CD4-positive, alpha-beta T cell treated with Interleukin-4 for 4 hours (primary cell): Measurements from ENCODE around the gene LACTB.
A peak's percentile ranks its signal among the peaks of the same experiment; 100 is the strongest.

Experiments used
- DNase-seq: peaks from one replicate; pipeline ENCODE4 v3.0.0-alpha.2; 2020

Gene LACTB

GRCh38 chr15:63121382-63122001 lies at the start of gene LACTB:
TSS of gene LACTB (plus strand) at chr15:63121861. CDS start at chr15:63121872, 11 bp downstream.
- peak; percentile 78 for DNase-seq

GRCh38 chr15:63072023-63072650 lies 49.5 kb upstream of the LACTB start:
- no peak for DNase-seq

GRCh38 chr15:63072809-63073277 lies 48.8 kb upstream of the LACTB start:
- no peak for DNase-seq

- DNase-seq, result no peak
These were observed 48.0 kb upstream of the LACTB start for GRCh38 chr15:63073497-63074172.

- no peak for DNase-seq
These were observed 46.4 kb upstream of the LACTB start for GRCh38 chr15:63075015-63075983.

GRCh38 chr15:63075984-63076713 lies 45.5 kb upstream of the LACTB start:
- DNase-seq, result no peak

GRCh38 chr15:63076714-63077046 lies 45.0 kb upstream of the LACTB start:
- DNase-seq, result no peak

GRCh38 chr15:63077952-63078351 lies 43.7 kb upstream of the LACTB start:
- no peak for DNase-seq

GRCh38 chr15:63079947-63080626 lies 41.6 kb upstream of the LACTB start:
- no peak for DNase-seq

GRCh38 chr15:63080634-63081250 lies 40.9 kb upstream of the LACTB start:
- no peak for DNase-seq

GRCh38 chr15:63082366-63082765 lies 39.3 kb upstream of the LACTB start:
- DNase-seq, result no peak

GRCh38 chr15:63083044-63083443 lies 38.6 kb upstream of the LACTB start:
- no peak for DNase-seq

- DNase-seq, result no peak
These were observed 38.1 kb upstream of the LACTB start for GRCh38 chr15:63083541-63083940.

GRCh38 chr15:63084806-63085205 lies 36.9 kb upstream of the LACTB start:
- no peak for DNase-seq

GRCh38 chr15:63085289-63085688 lies 36.4 kb upstream of the LACTB start:
- DNase-seq, result no peak

GRCh38 chr15:63086271-63086670 lies 35.4 kb upstream of the LACTB start:
- no peak for DNase-seq

GRCh38 chr15:63086947-63087346 lies 34.7 kb upstream of the LACTB start:
- no peak for DNase-seq

- no peak for DNase-seq
These were observed 33.0 kb upstream of the LACTB start for GRCh38 chr15:63088533-63089245.

- DNase-seq, result no peak
These were observed 32.2 kb upstream of the LACTB start for GRCh38 chr15:63089260-63090043.

GRCh38 chr15:63090472-63090871 lies 31.2 kb upstream of the LACTB start:
- no peak for DNase-seq
